ENCODE results near the gene RASSF3.
"Not testable (repeated sequence)": the region's sequence is repeated elsewhere in the genome, so short reads cannot be mapped to it uniquely, and the experiment has no call there.

The RASSF3 gene

DNA sequence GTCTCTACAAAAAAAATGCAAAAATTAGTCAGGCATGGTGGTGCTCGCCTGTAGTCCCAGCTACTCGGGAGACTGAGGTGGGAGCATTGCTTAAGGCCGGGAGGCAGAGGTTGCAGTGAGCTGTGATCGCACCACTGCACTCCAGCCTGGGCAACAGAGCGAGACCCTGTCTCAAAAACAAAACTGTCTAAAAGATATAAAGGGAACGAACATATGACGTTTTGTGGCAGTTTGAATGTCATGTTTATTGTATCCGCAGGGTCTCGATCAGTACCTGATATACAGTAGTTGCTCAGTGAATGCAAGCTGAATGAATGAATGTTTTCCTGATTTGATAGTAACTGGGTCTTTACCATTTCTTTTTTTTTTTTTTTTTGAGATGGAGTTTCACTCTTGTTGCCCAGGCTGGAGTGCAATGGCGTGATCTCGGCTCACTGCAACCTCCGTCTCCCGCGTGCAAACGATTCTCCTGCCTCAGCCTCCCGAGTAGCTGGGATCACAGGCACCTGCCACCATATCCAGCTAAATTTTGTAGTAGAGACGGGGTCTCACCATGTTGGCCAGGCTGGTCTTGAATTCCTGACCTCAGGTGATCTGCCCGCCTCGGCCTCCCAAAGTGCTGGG, 3.6 kb downstream of the RASSF3 start:
- not testable (repeated sequence) for H3K27ac ChIP-seq (ENCODE audit: insufficient read depth, low read depth, low read length, poor library complexity, severe bottlenecking); H3K27me3 ChIP-seq (ENCODE audit: control insufficient read depth, insufficient read depth, low read length, poor library complexity, severe bottlenecking); H3K36me3 ChIP-seq (ENCODE audit: control insufficient read depth, insufficient read depth, low read length); H3K4me3 ChIP-seq (ENCODE audit: insufficient read depth, low read depth, low read length); H3K9me3 ChIP-seq (ENCODE audit: control insufficient read depth, low read length); H3K4me1 ChIP-seq (ENCODE audit: control insufficient read depth, insufficient read depth, low read length)
- WGBS, 2 experiments, result 89 to 93% methylated on average over 19 of the region's 19 CpGs

DNA sequence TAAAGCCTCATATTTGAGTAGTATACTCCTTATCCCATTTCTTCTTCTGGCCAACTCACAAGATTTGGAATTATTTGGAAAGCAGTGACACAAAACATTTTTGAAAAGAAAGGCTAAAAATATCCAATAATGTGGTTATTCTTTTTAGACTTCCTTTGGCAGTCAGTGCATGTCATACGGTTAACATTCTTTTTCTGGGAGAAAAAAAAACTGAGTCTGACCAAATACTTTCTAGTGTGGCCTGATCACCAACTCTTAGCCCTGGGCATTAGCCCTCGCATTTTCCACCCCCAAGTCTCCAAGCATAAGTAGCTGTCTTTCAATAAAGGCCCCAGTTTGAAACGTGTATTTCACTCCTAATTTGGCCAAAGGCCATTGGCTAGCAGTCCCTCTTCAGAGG, 5.9 kb downstream of the RASSF3 start:
- H3K36me3 ChIP-seq (ENCODE audit: control insufficient read depth, insufficient read depth, low read length), result no peaks in the 10 kb centered on the region
- H3K4me1 ChIP-seq (ENCODE audit: control insufficient read depth, insufficient read depth, low read length), result no peaks in the 10 kb centered on the region
- H3K27me3 ChIP-seq (ENCODE audit: control insufficient read depth, insufficient read depth, low read length, poor library complexity, severe bottlenecking), result no peaks in the 10 kb centered on the region
- H3K4me3 ChIP-seq (ENCODE audit: insufficient read depth, low read depth, low read length), result no peak overlapping the region
- H3K9me3 ChIP-seq (ENCODE audit: control insufficient read depth, low read length), result no peaks in the 10 kb centered on the region
- 62 to 70% methylated on average over 3 of the region's 3 CpGs for WGBS, 2 experiments
- no peak overlapping the region for H3K27ac ChIP-seq (ENCODE audit: insufficient read depth, low read depth, low read length, poor library complexity, severe bottlenecking)

- H3K4me3 ChIP-seq (ENCODE audit: insufficient read depth, low read depth, low read length), result no peak overlapping the region
- H3K36me3 ChIP-seq (ENCODE audit: control insufficient read depth, insufficient read depth, low read length), result no peaks in the 10 kb centered on the region
- H3K27ac ChIP-seq (ENCODE audit: insufficient read depth, low read depth, low read length, poor library complexity, severe bottlenecking), result no peak overlapping the region
- no peaks in the 10 kb centered on the region for H3K27me3 ChIP-seq (ENCODE audit: control insufficient read depth, insufficient read depth, low read length, poor library complexity, severe bottlenecking)
- 90 to 92% methylated on average over 3 of the region's 3 CpGs for WGBS, 2 experiments
- no peaks in the 10 kb centered on the region for H3K9me3 ChIP-seq (ENCODE audit: control insufficient read depth, low read length)
- no peaks in the 10 kb centered on the region for H3K4me1 ChIP-seq (ENCODE audit: control insufficient read depth, insufficient read depth, low read length)
Observed at GRCh38 chr12:64618953-64619590, 8.8 kb downstream of the RASSF3 start.

GRCh38 chr12:64621257-64621942, 11.1 kb downstream of the RASSF3 start:
- Histone ChIP-seq H3K36me3 (ENCODE audit: control insufficient read depth, insufficient read depth, low read length) (no peaks in the 10 kb centered on the region), H3K4me3 (ENCODE audit: insufficient read depth, low read depth, low read length) (no peak overlapping the region), H3K4me1 (ENCODE audit: control insufficient read depth, insufficient read depth, low read length) (peaks cover 7% of the 10 kb centered on the region), H3K9me3 (ENCODE audit: control insufficient read depth, low read length) (no peaks in the 10 kb centered on the region), H3K27me3 (ENCODE audit: control insufficient read depth, insufficient read depth, low read length, poor library complexity, severe bottlenecking) (no peaks in the 10 kb centered on the region), H3K27ac (ENCODE audit: insufficient read depth, low read depth, low read length, poor library complexity, severe bottlenecking) (no peak overlapping the region)
- 92 to 96% methylated on average over 13 of the region's 13 CpGs for WGBS, 2 experiments

DNA sequence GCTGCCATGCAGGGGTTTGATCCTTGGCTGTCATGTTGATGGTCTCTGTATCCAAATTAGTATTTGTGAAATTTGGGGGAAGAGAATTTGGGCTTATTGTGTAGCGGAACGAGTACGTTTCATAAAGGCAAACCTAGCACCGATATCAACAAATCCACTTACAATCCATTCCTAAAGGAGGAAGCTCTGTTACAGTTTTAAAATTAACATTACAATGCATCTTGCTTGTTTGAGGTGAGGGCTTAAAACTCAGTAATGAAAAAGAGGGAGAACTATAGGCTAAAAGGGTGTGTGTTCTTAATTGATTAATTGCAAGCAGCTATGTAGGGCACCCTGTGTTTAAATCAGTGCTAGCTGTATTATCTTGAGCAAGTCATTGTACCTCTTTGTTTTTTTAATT, 13.7 kb downstream of the RASSF3 start:
- Histone ChIP-seq H3K9me3 (ENCODE audit: control insufficient read depth, low read length) (no peaks in the 10 kb centered on the region), H3K36me3 (ENCODE audit: control insufficient read depth, insufficient read depth, low read length) (no peaks in the 10 kb centered on the region), H3K4me1 (ENCODE audit: control insufficient read depth, insufficient read depth, low read length) (peaks cover 7% of the 10 kb centered on the region), H3K27me3 (ENCODE audit: control insufficient read depth, insufficient read depth, low read length, poor library complexity, severe bottlenecking) (no peaks in the 10 kb centered on the region), H3K4me3 (ENCODE audit: insufficient read depth, low read depth, low read length) (no peak overlapping the region), H3K27ac (ENCODE audit: insufficient read depth, low read depth, low read length, poor library complexity, severe bottlenecking) (no peak overlapping the region)
- WGBS, 2 experiments, result 73% methylated on average over 4 of the region's 4 CpGs; no CpG with 5 or more reads in 1 of the 2 experiments

- Histone ChIP-seq H3K4me3 (ENCODE audit: insufficient read depth, low read depth, low read length) (no peak overlapping the region), H3K27me3 (ENCODE audit: control insufficient read depth, insufficient read depth, low read length, poor library complexity, severe bottlenecking) (no peaks in the 10 kb centered on the region), H3K27ac (ENCODE audit: insufficient read depth, low read depth, low read length, poor library complexity, severe bottlenecking) (no peak overlapping the region), H3K9me3 (ENCODE audit: control insufficient read depth, low read length) (no peaks in the 10 kb centered on the region), H3K36me3 (ENCODE audit: control insufficient read depth, insufficient read depth, low read length) (no peaks in the 10 kb centered on the region), H3K4me1 (ENCODE audit: control insufficient read depth, insufficient read depth, low read length) (peaks cover 7% of the 10 kb centered on the region)
- 83 to 86% methylated on average over 13 to 14 of the region's 15 CpGs for WGBS, 2 experiments
Observed at GRCh38 chr12:64625243-64626077, 15.2 kb downstream of the RASSF3 start.

- H3K27me3 ChIP-seq (ENCODE audit: control insufficient read depth, insufficient read depth, low read length, poor library complexity, severe bottlenecking); H3K27ac ChIP-seq (ENCODE audit: insufficient read depth, low read depth, low read length, poor library complexity, severe bottlenecking); H3K4me3 ChIP-seq (ENCODE audit: insufficient read depth, low read depth, low read length); H3K36me3 ChIP-seq (ENCODE audit: control insufficient read depth, insufficient read depth, low read length); H3K9me3 ChIP-seq (ENCODE audit: control insufficient read depth, low read length); H3K4me1 ChIP-seq (ENCODE audit: control insufficient read depth, insufficient read depth, low read length): not testable (repeated sequence)
- 89 to 95% methylated on average over 1 of the region's 1 CpG for WGBS, 2 experiments
Observed at GRCh38 chr12:64626588-64626987, 16.3 kb downstream of the RASSF3 start.

DNA sequence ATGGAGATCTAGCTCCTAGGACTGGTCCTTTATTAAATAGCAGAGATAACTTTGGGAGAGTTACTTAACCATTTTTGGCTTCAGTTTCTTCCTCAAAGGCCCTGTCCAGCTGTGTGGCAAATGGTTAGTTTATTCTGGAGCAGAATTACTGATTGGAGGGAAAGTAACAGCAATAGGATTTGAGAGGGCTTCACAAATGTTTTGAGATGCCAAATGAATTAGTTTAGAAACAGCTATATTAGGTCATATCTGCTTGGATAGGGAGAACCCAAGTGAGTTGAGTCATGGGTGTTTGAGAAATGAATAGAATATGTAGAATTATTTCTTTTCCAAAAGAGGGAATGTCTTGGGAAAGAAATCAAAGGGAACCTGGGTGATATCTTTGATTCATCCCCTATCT, 17.5 kb downstream of the RASSF3 start:
- no peak overlapping the region for H3K27ac ChIP-seq (ENCODE audit: insufficient read depth, low read depth, low read length, poor library complexity, severe bottlenecking)
- H3K9me3 ChIP-seq (ENCODE audit: control insufficient read depth, low read length), result no peaks in the 10 kb centered on the region
- no peaks in the 10 kb centered on the region for H3K36me3 ChIP-seq (ENCODE audit: control insufficient read depth, insufficient read depth, low read length)
- H3K27me3 ChIP-seq (ENCODE audit: control insufficient read depth, insufficient read depth, low read length, poor library complexity, severe bottlenecking), result no peaks in the 10 kb centered on the region
- peaks cover 7% of the 10 kb centered on the region for H3K4me1 ChIP-seq (ENCODE audit: control insufficient read depth, insufficient read depth, low read length)
- H3K4me3 ChIP-seq (ENCODE audit: insufficient read depth, low read depth, low read length), result no peak overlapping the region

GRCh38 chr12:64631197-64631596, 20.9 kb downstream of the RASSF3 start:
- H3K4me3 ChIP-seq (ENCODE audit: insufficient read depth, low read depth, low read length), result no peak overlapping the region
- H3K27ac ChIP-seq (ENCODE audit: insufficient read depth, low read depth, low read length, poor library complexity, severe bottlenecking), result no peak overlapping the region
- no peaks in the 10 kb centered on the region for H3K36me3 ChIP-seq (ENCODE audit: control insufficient read depth, insufficient read depth, low read length)
- H3K27me3 ChIP-seq (ENCODE audit: control insufficient read depth, insufficient read depth, low read length, poor library complexity, severe bottlenecking), result no peaks in the 10 kb centered on the region
- 95 to 97% methylated on average over 5 of the region's 5 CpGs for WGBS, 2 experiments
- no peaks in the 10 kb centered on the region for H3K9me3 ChIP-seq (ENCODE audit: control insufficient read depth, low read length)
- H3K4me1 ChIP-seq (ENCODE audit: control insufficient read depth, insufficient read depth, low read length), result no peaks in the 10 kb centered on the region

All from ectodermal cell (in vitro differentiated cells).